Upper lobe of left lung (tissue), 6 donors: Measurements from ENCODE around the gene ABCA13. TPM values are rescaled to one million over a fixed set of nuclear protein-coding genes. Genes with fewer than 3 reads are reported as not detected.

Source experiments
- ATAC-seq, 2 donors: fragments of 200-7000 bp; cut with Tn5 transposase; one replicate each; pipeline ENCODE4 v1.9.1; 2022; ENCODE audit warnings: mild to moderate bottlenecking in 2 of 2, moderate library complexity in 2 of 2; ENCODE audit not compliant: low FRiP score in 2 of 2
- DNase-seq, 2 donors: peaks; one replicate each; pipeline ENCODE4 v3.0.0-alpha.2; 2019 to 2020
- H3K27ac ChIP-seq, 4 donors: fragments of 200-600 bp; sonication (generic); one replicate each; pipeline ENCODE4 v1.5.1; 2016 to 2019
- H3K27me3 ChIP-seq, 4 donors: fragments of 200-600 bp; sonication (generic); one replicate each; pipeline ENCODE4 v1.5.1; 2017 to 2019
- H3K36me3 ChIP-seq, 4 donors: fragments of 200-600 bp; sonication (generic); one replicate each; pipeline ENCODE4 v1.5.1; 2016 to 2019
- H3K4me1 ChIP-seq, 4 donors: fragments of 200-600 bp; sonication (generic); one replicate each; pipeline ENCODE4 v1.5.1; 2018 to 2019
- H3K4me3 ChIP-seq, 4 donors: fragments of 200-600 bp; sonication (generic); one replicate each; pipeline ENCODE4 v1.5.1; 2017 to 2019; ENCODE audit warnings: mild to moderate bottlenecking in 2 of 4, moderate library complexity in 1 of 4
- H3K9me3 ChIP-seq, 4 donors: fragments of 200-600 bp; sonication (generic); one replicate each; pipeline ENCODE4 v1.5.1; 2018 to 2019
- EP300 ChIP-seq, 4 donors: sonication (generic); formaldehyde crosslinking; IDR thresholded peaks; one replicate each; pipeline ENCODE4 v1.5.1; 2017; ENCODE audit warnings: antibody characterized with exemption in 4 of 4, control low read depth in 2 of 4
- POLR2A ChIP-seq, 4 donors: fragments of 450-650 bp; IDR thresholded peaks; one replicate each; pipeline ENCODE4 v1.5.1; 2016 to 2017; ENCODE audit warnings: antibody characterized with exemption in 4 of 4, mild to moderate bottlenecking in 2 of 4
- POLR2AphosphoS5 ChIP-seq, 2 donors: sonication (generic); formaldehyde crosslinking; IDR thresholded peaks; one replicate each; pipeline ENCODE4 v1.5.1; 2017; ENCODE audit warnings: antibody characterized with exemption in 2 of 2
- WGBS, 2 donors: methylation state at CpG; one replicate each; pipeline ENCODE4 v1.1.5; 2017 to 2018; 5-methylcytosine and 5-hydroxymethylcytosine counted together
- total RNA-seq, 6 donors: library from RNA; depleted of rRNA in 4 of 6; stranded (reverse); fragments of >200 nt in 4 of 6; gene quantifications; one replicate each; pipeline versions ENCODE4 v1.1.0 to v1.2.1, GENCODE V29; 2016 to 2021
- TF ChIP-seq, protein P1 (sequence below), 6 experiments: fragments of 450-650 bp in 4 of 6; fragments of 200-600 bp in 2 of 6; sonication (generic) in 2 of 6; IDR thresholded peaks; one replicate each; pipeline ENCODE4 v1.5.1; 2016 to 2019; ENCODE audit warnings: antibody characterized with exemption in 6 of 6
- donor health status: DM: no; HTN: no; CAD: no; lungs with moderate emphysema.
- donor health status: DM: no; HTN: yes; CAD: no; lungs with severe emphysema.

The ABCA13 gene
- total RNA-seq, 6 donors from 2014 or later, result 0.49 to 27.7 (median 7.1) TPM

DNA sequence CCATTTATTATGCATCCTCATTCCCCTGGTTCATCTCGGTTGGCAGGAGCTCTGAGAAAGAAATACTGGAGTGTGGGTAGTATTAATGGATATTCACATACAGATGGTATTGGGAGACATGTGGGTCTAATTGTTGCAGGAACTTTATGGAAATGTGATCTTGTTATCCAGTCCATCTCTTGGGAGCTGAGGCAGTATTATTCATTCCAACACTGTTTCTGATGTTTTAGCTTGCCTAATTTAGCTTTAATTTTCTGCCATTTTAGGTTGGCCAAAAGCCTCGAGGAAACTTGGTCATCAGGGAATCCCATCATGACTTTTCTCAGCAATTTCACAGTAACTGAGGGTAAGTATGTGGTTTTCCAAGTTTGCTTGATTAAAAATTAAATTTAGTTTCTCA is 125.7 kb downstream of the ABCA13 start:
- 43 to 54% methylated on average over 2 of the region's 2 CpGs for WGBS, 2 donors
- DNase-seq (no peak), ATAC-seq (no peak)
- Histone ChIP-seq H3K36me3 (no peaks in the 10 kb centered on the region), H3K27ac (no peak overlapping the region), H3K4me1 (no peaks in the 10 kb centered on the region), H3K27me3 (no peaks in the 10 kb centered on the region), H3K4me3 (no peak overlapping the region), H3K9me3 (no peaks in the 10 kb centered on the region)
- TF ChIP-seq POLR2AphosphoS5 (IDR thresholded peaks at IDR 0.05) (no peak), POLR2A (IDR thresholded peaks at IDR 0.05) (no peak), EP300 (IDR thresholded peaks at IDR 0.05) (no peak)
- TF ChIP-seq, protein P1, sequence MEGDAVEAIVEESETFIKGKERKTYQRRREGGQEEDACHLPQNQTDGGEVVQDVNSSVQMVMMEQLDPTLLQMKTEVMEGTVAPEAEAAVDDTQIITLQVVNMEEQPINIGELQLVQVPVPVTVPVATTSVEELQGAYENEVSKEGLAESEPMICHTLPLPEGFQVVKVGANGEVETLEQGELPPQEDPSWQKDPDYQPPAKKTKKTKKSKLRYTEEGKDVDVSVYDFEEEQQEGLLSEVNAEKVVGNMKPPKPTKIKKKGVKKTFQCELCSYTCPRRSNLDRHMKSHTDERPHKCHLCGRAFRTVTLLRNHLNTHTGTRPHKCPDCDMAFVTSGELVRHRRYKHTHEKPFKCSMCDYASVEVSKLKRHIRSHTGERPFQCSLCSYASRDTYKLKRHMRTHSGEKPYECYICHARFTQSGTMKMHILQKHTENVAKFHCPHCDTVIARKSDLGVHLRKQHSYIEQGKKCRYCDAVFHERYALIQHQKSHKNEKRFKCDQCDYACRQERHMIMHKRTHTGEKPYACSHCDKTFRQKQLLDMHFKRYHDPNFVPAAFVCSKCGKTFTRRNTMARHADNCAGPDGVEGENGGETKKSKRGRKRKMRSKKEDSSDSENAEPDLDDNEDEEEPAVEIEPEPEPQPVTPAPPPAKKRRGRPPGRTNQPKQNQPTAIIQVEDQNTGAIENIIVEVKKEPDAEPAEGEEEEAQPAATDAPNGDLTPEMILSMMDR (IDR thresholded peaks at IDR 0.05), result no peak

DNA sequence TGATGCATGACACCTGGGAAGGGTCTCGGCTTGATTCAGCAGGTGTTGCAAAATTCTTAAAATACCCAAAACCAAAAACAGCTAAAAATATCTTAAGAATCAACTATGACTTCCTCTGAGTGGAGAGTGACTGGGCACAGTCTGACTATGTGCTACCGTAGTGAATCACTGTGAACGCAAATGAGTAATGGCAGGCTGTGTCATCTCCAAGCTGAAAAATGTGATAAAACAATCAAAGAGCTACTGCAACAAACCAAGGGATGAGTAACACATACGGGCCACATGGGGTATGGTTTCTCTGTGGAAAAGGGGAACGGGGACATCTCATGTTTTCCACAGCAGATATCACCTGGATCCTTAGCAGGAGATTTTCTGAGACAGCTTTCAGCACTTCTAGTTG is 127.5 kb downstream of the ABCA13 start:
- Histone ChIP-seq H3K4me1 (no peaks in the 10 kb centered on the region), H3K27ac (no peak overlapping the region), H3K9me3 (no peaks in the 10 kb centered on the region), H3K27me3 (no peaks in the 10 kb centered on the region), H3K4me3 (no peak overlapping the region), H3K36me3 (no peaks in the 10 kb centered on the region)
- no peak for ATAC-seq
- 55 to 58% methylated on average over 5 of the region's 5 CpGs for WGBS, 2 donors
- no peak for DNase-seq
- TF ChIP-seq, protein P1 (IDR thresholded peaks at IDR 0.05), result no peak
- TF ChIP-seq EP300 (IDR thresholded peaks at IDR 0.05) (no peak), POLR2A (IDR thresholded peaks at IDR 0.05) (no peak), POLR2AphosphoS5 (IDR thresholded peaks at IDR 0.05) (no peak)

DNA sequence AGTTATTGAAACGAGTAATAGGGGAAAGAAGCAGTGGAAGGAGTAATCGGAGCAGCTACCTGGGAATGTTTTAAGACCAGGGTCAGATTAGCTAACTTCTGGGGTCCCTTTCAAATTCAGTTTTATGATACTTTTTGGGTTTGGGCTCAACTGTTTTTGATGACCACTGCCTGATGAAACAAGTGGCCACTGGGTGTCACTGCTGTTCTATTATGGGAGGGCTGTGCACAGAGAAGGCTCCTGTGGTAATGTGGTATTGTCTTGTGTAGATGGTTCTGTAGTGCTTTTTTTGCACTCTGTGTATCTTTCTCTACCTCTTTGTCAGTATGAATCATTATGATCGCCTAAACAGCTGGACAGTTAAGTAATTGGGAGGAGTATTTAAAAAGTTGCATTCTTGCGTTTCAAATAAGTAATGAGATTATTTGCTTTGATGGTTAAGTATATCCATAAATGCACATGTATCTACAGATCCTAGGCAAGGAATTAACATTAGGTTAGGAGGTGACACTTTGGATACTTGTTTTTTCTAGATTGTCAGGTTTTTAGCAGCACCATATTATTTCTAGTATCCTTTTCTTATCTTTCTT is 128.4 kb downstream of the ABCA13 start:
- no peak overlapping the region for H3K4me3 ChIP-seq
- H3K9me3 ChIP-seq, result no peaks in the 10 kb centered on the region
- H3K27ac ChIP-seq, result no peak overlapping the region
- ATAC-seq (peak in 1 of 2 donors; percentile 86), DNase-seq (peak in 1 of 2 donors; percentile 43)
- H3K4me1 ChIP-seq, result no peaks in the 10 kb centered on the region
- H3K36me3 ChIP-seq, result no peaks in the 10 kb centered on the region
- H3K27me3 ChIP-seq, result no peaks in the 10 kb centered on the region
- 33 to 41% methylated on average over 4 of the region's 4 CpGs for WGBS, 2 donors
- no peak for TF ChIP-seq POLR2A (IDR thresholded peaks at IDR 0.05)
- TF ChIP-seq, protein P1 (IDR thresholded peaks at IDR 0.05), result peak; percentile 32 to 61 (median 48)

DNA sequence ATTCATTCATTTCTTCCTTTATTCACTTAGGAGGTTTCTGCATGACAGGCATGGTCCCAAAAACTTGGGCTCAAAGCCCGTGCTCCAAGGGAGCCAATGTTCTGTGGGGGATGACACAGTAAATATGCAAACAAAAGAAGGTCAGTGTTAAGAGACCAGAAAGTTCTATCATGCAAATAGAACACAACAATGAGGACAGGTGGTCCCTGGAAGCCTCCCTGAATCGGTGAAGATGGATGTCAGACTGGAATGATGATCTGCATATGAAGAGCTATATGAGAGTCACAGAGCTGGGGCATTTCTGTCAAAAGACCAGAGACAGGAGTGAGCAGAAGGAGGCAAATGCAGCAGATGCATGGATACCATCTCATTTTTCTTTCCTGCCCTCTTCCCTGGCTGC is 129.0 kb downstream of the ABCA13 start:
- H3K27me3 ChIP-seq, result no peaks in the 10 kb centered on the region
- H3K4me3 ChIP-seq, result no peak overlapping the region
- WGBS, 2 donors, result 47 to 55% methylated on average over 2 of the region's 2 CpGs
- H3K27ac ChIP-seq, result no peak overlapping the region
- TF ChIP-seq POLR2A (IDR thresholded peaks at IDR 0.05), result no peak
- no peak for TF ChIP-seq EP300 (IDR thresholded peaks at IDR 0.05)
- no peak for TF ChIP-seq POLR2AphosphoS5 (IDR thresholded peaks at IDR 0.05)
- TF ChIP-seq, protein P1 (IDR thresholded peaks at IDR 0.05), result no peak
- no peak for DNase-seq
- H3K4me1 ChIP-seq, result no peaks in the 10 kb centered on the region
- no peaks in the 10 kb centered on the region for H3K9me3 ChIP-seq
- no peaks in the 10 kb centered on the region for H3K36me3 ChIP-seq
- ATAC-seq, result no peak

DNA sequence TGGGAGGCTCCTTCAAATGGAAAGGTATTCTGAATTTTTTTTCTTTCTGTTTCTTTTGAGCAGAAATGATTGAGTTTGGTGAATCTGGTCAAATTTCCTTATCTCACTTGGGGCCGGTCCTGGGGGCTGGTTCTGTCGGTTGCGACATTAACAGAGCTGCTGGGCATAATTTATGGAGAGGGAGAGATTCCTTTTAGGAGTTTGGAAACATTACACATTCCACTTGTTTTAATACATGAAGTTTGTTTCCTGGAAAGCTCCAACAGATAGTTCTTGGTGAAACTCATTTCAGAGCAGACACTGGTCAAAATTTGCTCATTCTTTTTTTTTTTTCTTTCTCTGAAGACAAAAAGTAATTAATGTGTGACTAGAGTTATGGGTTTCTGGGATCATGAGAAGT is 129.9 kb downstream of the ABCA13 start:
- Histone ChIP-seq H3K9me3 (no peaks in the 10 kb centered on the region), H3K36me3 (no peaks in the 10 kb centered on the region), H3K27ac (no peak overlapping the region), H3K27me3 (no peaks in the 10 kb centered on the region), H3K4me1 (no peaks in the 10 kb centered on the region), H3K4me3 (no peak overlapping the region)
- no peak for ATAC-seq
- no peak for DNase-seq
- 68 to 73% methylated on average over 3 of the region's 3 CpGs for WGBS, 2 donors
- TF ChIP-seq POLR2A (IDR thresholded peaks at IDR 0.05) (no peak), EP300 (IDR thresholded peaks at IDR 0.05) (no peak), POLR2AphosphoS5 (IDR thresholded peaks at IDR 0.05) (no peak)
- TF ChIP-seq, protein P1 (IDR thresholded peaks at IDR 0.05), result no peak
